Astrocyte (in vitro differentiated cells and primary cell): ENCODE results near the gene RNF34. TPM values are rescaled to one million over a fixed set of nuclear protein-coding genes. Genes with fewer than 3 reads are reported as not detected.

Source experiments
- DNase-seq: peaks from one replicate; pipeline ENCODE4 v3.0.0-alpha.2; 2010; ENCODE audit warnings: low read depth
- FAIRE-seq: peaks from 2 replicates; lab custom pipeline; 2011; peaks lifted over from hg19 to GRCh38; lab: Jason Lieb, UNC
- H2AFZ ChIP-seq: 2 replicates; pipeline ENCODE4 v1.6.0; 2012; ENCODE audit warnings: low read depth, low read length, inconsistent platforms
- H3K27ac ChIP-seq: 2 replicates; pipeline ENCODE4 v1.5.1; 2011; ENCODE audit warnings: low read depth, low read length, inconsistent platforms
- H3K27me3 ChIP-seq: 2 replicates; pipeline ENCODE4 v1.6.0; 2011; ENCODE audit warnings: low read length, inconsistent platforms; ENCODE audit not compliant: insufficient read depth
- H3K36me3 ChIP-seq: 2 replicates; pipeline ENCODE4 v1.5.1; 2011; ENCODE audit warnings: low read length, inconsistent platforms; ENCODE audit not compliant: insufficient read depth
- H3K4me1 ChIP-seq: 2 replicates; pipeline ENCODE4 v1.5.1; 2011; ENCODE audit warnings: low read length, inconsistent platforms; ENCODE audit not compliant: insufficient read depth
- H3K4me2 ChIP-seq: 2 replicates; pipeline ENCODE4 v1.6.0; 2012; ENCODE audit warnings: low read length, inconsistent platforms
- H3K4me3 ChIP-seq: 2 replicates; pipeline ENCODE4 v1.5.1; 2011; ENCODE audit warnings: low read depth, mild to moderate bottlenecking, low read length, inconsistent platforms; ENCODE audit not compliant: insufficient read depth
- H3K79me2 ChIP-seq: 2 replicates; pipeline ENCODE4 v1.6.0; 2012; ENCODE audit warnings: mild to moderate bottlenecking, low read length, inconsistent platforms; ENCODE audit not compliant: insufficient read depth
- H3K9ac ChIP-seq: 2 replicates; pipeline ENCODE4 v1.6.0; 2012; ENCODE audit warnings: mild to moderate bottlenecking, low read length, inconsistent platforms
- H3K9me3 ChIP-seq: 2 replicates; pipeline ENCODE4 v1.5.1; 2012; ENCODE audit warnings: low read depth, mild to moderate bottlenecking, low read length, inconsistent platforms; ENCODE audit not compliant: insufficient read depth
- H4K20me1 ChIP-seq: 2 replicates; pipeline ENCODE4 v1.6.0; 2012; ENCODE audit warnings: low read length, inconsistent platforms; ENCODE audit not compliant: insufficient read depth
- H3K27ac Mint-ChIP-seq: one replicate; pipeline ENCODE4 v1.8.0; 2021; ENCODE audit warnings: mild to moderate bottlenecking, mixed read lengths; ENCODE audit not compliant: unreplicated experiment
- H3K27me3 Mint-ChIP-seq: one replicate; pipeline ENCODE4 v1.8.0; 2021; ENCODE audit warnings: low read depth, mixed read lengths; ENCODE audit not compliant: unreplicated experiment
- H3K36me3 Mint-ChIP-seq: one replicate; pipeline ENCODE4 v1.8.0; 2021; ENCODE audit warnings: low read depth, mixed read lengths; ENCODE audit not compliant: unreplicated experiment
- H3K4me1 Mint-ChIP-seq: one replicate; pipeline ENCODE4 v1.8.0; 2021; ENCODE audit warnings: low read depth, mixed read lengths; ENCODE audit not compliant: unreplicated experiment
- H3K4me3 Mint-ChIP-seq: one replicate; pipeline ENCODE4 v1.8.0; 2021; ENCODE audit warnings: mild to moderate bottlenecking, moderate library complexity, mixed read lengths; ENCODE audit not compliant: unreplicated experiment
- H3K9me3 Mint-ChIP-seq: one replicate; pipeline ENCODE4 v1.8.0; 2021; ENCODE audit warnings: mild to moderate bottlenecking, mixed read lengths; ENCODE audit not compliant: unreplicated experiment
- CTCF ChIP-seq: IDR thresholded peaks from 2 replicates; pipeline ENCODE4 v1.5.1; 2011; ENCODE audit warnings: low read depth, mild to moderate bottlenecking, inconsistent platforms, low read length, moderate library complexity; ENCODE audit not compliant: insufficient read depth
- EZH2 ChIP-seq: IDR thresholded peaks from 2 replicates; pipeline ENCODE4 v1.6.1; 2012; ENCODE audit warnings: mild to moderate bottlenecking, low read length, inconsistent platforms; ENCODE audit not compliant: insufficient read depth
- total RNA-seq: library from RNA; stranded (reverse); gene quantifications from 2 replicates; pipeline ENCODE4 v1.2.1, GENCODE V29; 2021

RNF34 gene
- total RNA-seq, 1 donor from 2014 or later, result 37.7 TPM

- TF ChIP-seq EZH2 (no peak), CTCF (no peak)
- DNase-seq (no peak), FAIRE-seq (no peak)
- peaks cover 21% of the 10 kb centered on the region for H4K20me1 ChIP-seq
- Mint-ChIP-seq H3K9me3 (no peaks in the 10 kb centered on the region), H3K4me3 (no peak overlapping the region), H3K27ac (no peak overlapping the region), H3K27me3 (no peaks in the 10 kb centered on the region), H3K4me1 (no peaks in the 10 kb centered on the region), H3K36me3 (peaks cover 14% of the 10 kb centered on the region)
- peaks cover 5% of the 10 kb centered on the region for H3K36me3 ChIP-seq
- H3K9ac ChIP-seq, result no peak overlapping the region
- no peaks in the 10 kb centered on the region for H3K9me3 ChIP-seq
- H3K4me1 ChIP-seq, result no peaks in the 10 kb centered on the region
- H3K4me2 ChIP-seq, result no peak overlapping the region
- peaks cover 5% of the 10 kb centered on the region for H3K79me2 ChIP-seq
- H3K27ac ChIP-seq, result no peak overlapping the region
- H3K4me3 ChIP-seq, result no peak overlapping the region
- H2AFZ ChIP-seq, result no peak overlapping the region
- H3K27me3 ChIP-seq, result no peaks in the 10 kb centered on the region
Observed at GRCh38 chr12:121443911-121444841, 44.3 kb downstream of the RNF34 start.

GRCh38 chr12:121444842-121445202 lies 44.9 kb downstream of the RNF34 start:
- no peaks in the 10 kb centered on the region for H3K9me3 ChIP-seq
- peaks cover 5% of the 10 kb centered on the region for H3K36me3 ChIP-seq
- no peak overlapping the region for H2AFZ ChIP-seq
- H3K79me2 ChIP-seq, result peaks cover 11% of the 10 kb centered on the region
- Mint-ChIP-seq H3K9me3 (no peaks in the 10 kb centered on the region), H3K4me1 (no peaks in the 10 kb centered on the region), H3K27ac (no peak overlapping the region), H3K36me3 (peaks cover 12% of the 10 kb centered on the region), H3K4me3 (no peak overlapping the region), H3K27me3 (no peaks in the 10 kb centered on the region)
- DNase-seq (no peak), FAIRE-seq (no peak)
- no peak overlapping the region for H3K4me3 ChIP-seq
- no peak overlapping the region for H3K4me2 ChIP-seq
- H3K9ac ChIP-seq, result no peak overlapping the region
- H4K20me1 ChIP-seq, result peaks cover 26% of the 10 kb centered on the region
- no peaks in the 10 kb centered on the region for H3K4me1 ChIP-seq
- H3K27me3 ChIP-seq, result no peaks in the 10 kb centered on the region
- no peak for TF ChIP-seq EZH2
- TF ChIP-seq CTCF, result no peak
- H3K27ac ChIP-seq, result no peak overlapping the region

- peaks cover 26% of the 10 kb centered on the region for H4K20me1 ChIP-seq
- no peak overlapping the region for H3K4me3 Mint-ChIP-seq
- no peaks in the 10 kb centered on the region for H3K27me3 ChIP-seq
- FAIRE-seq, result no peak
- H3K9me3 Mint-ChIP-seq, result no peaks in the 10 kb centered on the region
- no peak overlapping the region for H3K4me2 ChIP-seq
- H3K4me1 ChIP-seq, result no peaks in the 10 kb centered on the region
- no peak overlapping the region for H3K9ac ChIP-seq
- H3K4me1 Mint-ChIP-seq, result no peaks in the 10 kb centered on the region
- no peak overlapping the region for H3K27ac Mint-ChIP-seq
- no peak overlapping the region for H3K27ac ChIP-seq
- TF ChIP-seq CTCF, result no peak
- no peak for TF ChIP-seq EZH2
- no peak overlapping the region for H3K4me3 ChIP-seq
- H3K79me2 ChIP-seq, result peaks cover 12% of the 10 kb centered on the region
- DNase-seq, result no peak
- H3K9me3 ChIP-seq, result no peaks in the 10 kb centered on the region
- no peaks in the 10 kb centered on the region for H3K27me3 Mint-ChIP-seq
- peaks cover 6% of the 10 kb centered on the region for H3K36me3 Mint-ChIP-seq
- H2AFZ ChIP-seq, result no peak overlapping the region
- peaks cover 2% of the 10 kb centered on the region for H3K36me3 ChIP-seq
Observed at GRCh38 chr12:121446750-121447149, 46.8 kb downstream of the RNF34 start.
